ENCODE data around the gene C17orf75.

DNA sequence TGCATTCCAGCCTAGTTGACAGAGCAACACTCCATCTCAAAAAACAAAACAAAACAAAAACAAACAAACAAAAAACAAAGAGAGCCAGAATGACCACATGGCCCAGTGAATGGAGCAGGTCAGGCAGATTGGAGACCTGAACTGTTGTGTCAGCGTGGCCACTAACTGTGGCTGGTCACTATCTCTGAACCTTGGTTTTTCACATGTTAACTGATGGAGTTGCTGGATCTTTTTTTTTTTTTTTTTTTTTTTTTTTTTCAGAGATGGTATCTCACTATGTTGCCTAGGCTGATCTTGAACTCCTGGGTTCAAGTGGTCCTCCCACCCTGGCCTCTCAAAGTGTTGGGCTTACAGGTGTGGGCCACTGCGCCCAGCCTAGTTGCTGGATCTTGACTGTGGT is 44.5 kb downstream of the C17orf75 start:
- TF ChIP-seq EP300 (IDR thresholded peaks at IDR 0.05; ENCODE audit: borderline replicate concordance in 1 of 2, low read depth in 2 of 2, low read length in 2 of 2) (no peak), SIX5 (IDR thresholded peaks at IDR 0.05; ENCODE audit: low read depth, low read length) (no peak), RAD21 (IDR thresholded peaks at IDR 0.05 in 1 of 2, conservative IDR thresholded peaks at IDR 0.05 in 1 of 2; ENCODE audit: low read depth in 2 of 2, low read length in 2 of 2) (no peak), YY1 (IDR thresholded peaks at IDR 0.05; ENCODE audit: low read depth, low read length) (no peak), TAF1 (IDR thresholded peaks at IDR 0.05; ENCODE audit: low read depth, low read length) (no peak), POLR2A (IDR thresholded peaks at IDR 0.05; ENCODE audit: control extremely low read depth in 1 of 2, low read depth in 2 of 2, low read length in 2 of 2) (no peak), EZH2 (IDR thresholded peaks at IDR 0.05; ENCODE audit: low read depth, low read length, severe bottlenecking) (no peak), SUZ12 (IDR thresholded peaks at IDR 0.05; ENCODE audit: low read length) (no peak), NANOG (IDR thresholded peaks at IDR 0.05; ENCODE audit: insufficient read depth, low read depth, low read length, poor library complexity, severe bottlenecking) (no peak), FOSL1 (IDR thresholded peaks at IDR 0.05; ENCODE audit: insufficient read depth, low read depth, low read length) (no peak)
- TF ChIP-seq, protein P1, sequence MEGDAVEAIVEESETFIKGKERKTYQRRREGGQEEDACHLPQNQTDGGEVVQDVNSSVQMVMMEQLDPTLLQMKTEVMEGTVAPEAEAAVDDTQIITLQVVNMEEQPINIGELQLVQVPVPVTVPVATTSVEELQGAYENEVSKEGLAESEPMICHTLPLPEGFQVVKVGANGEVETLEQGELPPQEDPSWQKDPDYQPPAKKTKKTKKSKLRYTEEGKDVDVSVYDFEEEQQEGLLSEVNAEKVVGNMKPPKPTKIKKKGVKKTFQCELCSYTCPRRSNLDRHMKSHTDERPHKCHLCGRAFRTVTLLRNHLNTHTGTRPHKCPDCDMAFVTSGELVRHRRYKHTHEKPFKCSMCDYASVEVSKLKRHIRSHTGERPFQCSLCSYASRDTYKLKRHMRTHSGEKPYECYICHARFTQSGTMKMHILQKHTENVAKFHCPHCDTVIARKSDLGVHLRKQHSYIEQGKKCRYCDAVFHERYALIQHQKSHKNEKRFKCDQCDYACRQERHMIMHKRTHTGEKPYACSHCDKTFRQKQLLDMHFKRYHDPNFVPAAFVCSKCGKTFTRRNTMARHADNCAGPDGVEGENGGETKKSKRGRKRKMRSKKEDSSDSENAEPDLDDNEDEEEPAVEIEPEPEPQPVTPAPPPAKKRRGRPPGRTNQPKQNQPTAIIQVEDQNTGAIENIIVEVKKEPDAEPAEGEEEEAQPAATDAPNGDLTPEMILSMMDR (IDR thresholded peaks at IDR 0.05; ENCODE audit: control extremely low read depth in 1 of 3, insufficient read depth in 1 of 3, low read depth in 1 of 3, low read length in 3 of 3) = no peak
- TF ChIP-seq, protein P2, sequence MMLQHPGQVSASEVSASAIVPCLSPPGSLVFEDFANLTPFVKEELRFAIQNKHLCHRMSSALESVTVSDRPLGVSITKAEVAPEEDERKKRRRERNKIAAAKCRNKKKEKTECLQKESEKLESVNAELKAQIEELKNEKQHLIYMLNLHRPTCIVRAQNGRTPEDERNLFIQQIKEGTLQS (IDR thresholded peaks at IDR 0.05; ENCODE audit: insufficient read depth, low read depth, low read length) = no peak
